GM18909 (cell line): ENCODE data around the gene PIK3C2B.

Experiments
- ATAC-seq: cut with Tn5 transposase; IDR thresholded peaks from one replicate; pipeline ENCODE4 v1.9.1; 2021; ENCODE audit warnings: mild to moderate bottlenecking; ENCODE audit not compliant: unreplicated experiment, poor library complexity

PIK3C2B gene

GRCh38 chr1:204463125-204464060, 31.2 kb downstream of the PIK3C2B start:
- ATAC-seq: no peak

- ATAC-seq: no peak
Observed at GRCh38 chr1:204462229-204462561, 32.4 kb downstream of the PIK3C2B start.

- ATAC-seq: peak; percentile 45
Observed at GRCh38 chr1:204461331-204462228, 33.0 kb downstream of the PIK3C2B start.

GRCh38 chr1:204460346-204460745, 34.3 kb downstream of the PIK3C2B start:
- ATAC-seq: no peak

- no peak for ATAC-seq
Observed at GRCh38 chr1:204459706-204460105, 34.9 kb downstream of the PIK3C2B start.

GRCh38 chr1:204457666-204458065, 36.9 kb downstream of the PIK3C2B start:
- ATAC-seq: no peak

- ATAC-seq: no peak
Observed at GRCh38 chr1:204456826-204457442, 37.7 kb downstream of the PIK3C2B start.

GRCh38 chr1:204455831-204456145, 38.8 kb downstream of the PIK3C2B start:
- ATAC-seq: no peak

GRCh38 chr1:204455063-204455830, 39.4 kb downstream of the PIK3C2B start:
- ATAC-seq: no peak

- ATAC-seq: no peak
Observed at GRCh38 chr1:204454476-204454875, 40.1 kb downstream of the PIK3C2B start.

- peak; percentile 71 for ATAC-seq
Observed at GRCh38 chr1:204453141-204453772, 41.3 kb downstream of the PIK3C2B start.

- ATAC-seq: no peak
Observed at GRCh38 chr1:204451352-204452124, 43.1 kb downstream of the PIK3C2B start.

- ATAC-seq: no peak
Observed at GRCh38 chr1:204450461-204451257, 43.9 kb downstream of the PIK3C2B start.

GRCh38 chr1:204449678-204450280, 44.8 kb downstream of the PIK3C2B start:
- ATAC-seq: no peak

- ATAC-seq: no peak
Observed at GRCh38 chr1:204448991-204449677, 45.5 kb downstream of the PIK3C2B start.

- no peak for ATAC-seq
Observed at GRCh38 chr1:204448344-204448964, 46.2 kb downstream of the PIK3C2B start.

- no peak for ATAC-seq
Observed at GRCh38 chr1:204447736-204448135, 46.9 kb downstream of the PIK3C2B start.
